ENCODE results near the gene CMTM3.
"Not testable (repeated sequence)": the region's sequence is repeated elsewhere in the genome, so short reads cannot be mapped to it uniquely, and the experiment has no call there.

The CMTM3 gene

GRCh38 chr16:66592814-66593213 is 11.7 kb upstream of the CMTM3 start:
- DNase-seq (ENCODE audit: low read depth, low spot score) = no peak
- no peak for TF ChIP-seq CTCF (IDR thresholded peaks at IDR 0.05; ENCODE audit: low read depth, low read length)
- no peak overlapping the region for H3K4me3 ChIP-seq (ENCODE audit: low read depth, low read length)
- in situ Hi-C loops (cut with HindIII; ENCODE audit: low sequenced_read_pairs) = no loop called here

- no peak for DNase-seq (ENCODE audit: low read depth, low spot score)
- no peak overlapping the region for H3K4me3 ChIP-seq (ENCODE audit: low read depth, low read length)
- no peak for TF ChIP-seq CTCF (IDR thresholded peaks at IDR 0.05; ENCODE audit: low read depth, low read length)
- in situ Hi-C loops (cut with HindIII; ENCODE audit: low sequenced_read_pairs) = no loop called here
Measured at GRCh38 chr16:66594739-66595138, 9.8 kb upstream of the CMTM3 start.

GRCh38 chr16:66596559-66596958 is 7.9 kb upstream of the CMTM3 start:
- H3K4me3 ChIP-seq (ENCODE audit: low read depth, low read length); in situ Hi-C loops (cut with HindIII; ENCODE audit: low sequenced_read_pairs); DNase-seq (ENCODE audit: low read depth, low spot score): not testable (repeated sequence)

- no peak overlapping the region for H3K4me3 ChIP-seq (ENCODE audit: low read depth, low read length)
- in situ Hi-C loops (cut with HindIII; ENCODE audit: low sequenced_read_pairs) = no loop called here
Measured at GRCh38 chr16:66596986-66597848, 7.3 kb upstream of the CMTM3 start.

DNA sequence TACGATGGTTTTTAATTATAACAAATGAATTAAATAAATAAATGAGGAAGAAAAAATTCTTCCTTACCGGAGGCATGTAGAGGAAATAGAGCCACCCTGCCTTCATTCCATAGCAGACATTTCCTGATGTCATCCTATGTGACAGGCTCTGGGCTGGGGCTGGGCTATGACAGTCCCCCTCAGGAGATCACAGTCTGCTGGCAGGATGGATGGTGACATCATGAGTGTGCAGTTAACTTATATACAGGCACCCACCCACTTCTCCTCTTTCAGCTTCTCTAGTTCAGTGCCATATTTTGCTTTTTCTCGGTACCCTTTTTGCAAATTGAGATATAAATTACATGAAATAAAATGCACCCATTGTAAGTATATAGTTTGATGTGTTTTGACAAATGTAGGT is 6.4 kb upstream of the CMTM3 start:
- no peak overlapping the region for H3K4me3 ChIP-seq (ENCODE audit: low read depth, low read length)
- in situ Hi-C loops (cut with HindIII; ENCODE audit: low sequenced_read_pairs) = no loop called here
- no peak for DNase-seq (ENCODE audit: low read depth, low spot score)
- no peak for TF ChIP-seq CTCF (IDR thresholded peaks at IDR 0.05; ENCODE audit: low read depth, low read length)

More at GRCh38 chr16:66596986-66597848, 7.3 kb upstream of the CMTM3 start:
- TF ChIP-seq CTCF (IDR thresholded peaks at IDR 0.05; ENCODE audit: low read depth, low read length) = no peak
- no peak for DNase-seq (ENCODE audit: low read depth, low spot score)

DNA sequence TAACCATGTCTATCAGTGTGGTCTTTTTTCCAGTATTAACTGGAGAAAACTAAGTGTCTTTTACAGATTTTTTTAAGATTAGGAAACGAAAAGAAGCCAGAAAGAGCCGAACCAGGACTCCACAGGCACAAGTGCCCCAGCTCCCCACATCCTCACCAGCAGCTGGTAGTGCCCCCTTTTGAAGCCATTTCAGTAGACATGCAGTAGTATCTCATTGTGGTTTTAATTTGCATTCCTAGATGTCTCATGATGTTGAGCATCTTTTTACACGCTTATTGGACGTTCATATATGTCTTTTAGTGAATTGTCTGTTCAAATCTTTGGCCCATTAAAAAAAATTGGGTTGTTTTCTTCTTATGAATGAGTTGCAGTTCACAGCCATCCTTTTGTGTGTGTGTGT is 4.8 kb upstream of the CMTM3 start:
- in situ Hi-C loops (cut with HindIII; ENCODE audit: low sequenced_read_pairs) = no loop called here
- DNase-seq (ENCODE audit: low read depth, low spot score) = no peak
- no peak for TF ChIP-seq CTCF (IDR thresholded peaks at IDR 0.05; ENCODE audit: low read depth, low read length)
- no peak overlapping the region for H3K4me3 ChIP-seq (ENCODE audit: low read depth, low read length)

GRCh38 chr16:66600477-66600876 is 4.0 kb upstream of the CMTM3 start:
- TF ChIP-seq CTCF (IDR thresholded peaks at IDR 0.05; ENCODE audit: low read depth, low read length) = no peak
- no peak overlapping the region for H3K4me3 ChIP-seq (ENCODE audit: low read depth, low read length)
- DNase-seq (ENCODE audit: low read depth, low spot score) = no peak
- in situ Hi-C loops (cut with HindIII; ENCODE audit: low sequenced_read_pairs) = no loop called here
